Mammary epithelial cell (primary cell): ENCODE measurements around the gene EEIG2.
A peak's percentile ranks its signal among the peaks of the same experiment; 100 is the strongest.

ENCODE experiments used
- CTCF ChIP-seq, 2 donors: IDR thresholded peaks in 1 of 2; conservative IDR thresholded peaks in 1 of 2; 2 replicates each; pipeline ENCODE4 v1.5.1; 2011 to 2012; ENCODE audit warnings: inconsistent platforms in 2 of 2, low read length in 2 of 2, mild to moderate bottlenecking in 2 of 2, control low read depth in 1 of 2, low read depth in 1 of 2; ENCODE audit not compliant: insufficient read depth in 1 of 2; ENCODE audit errors: extremely low read depth in 1 of 2
- EZH2 ChIP-seq: IDR thresholded peaks from 2 replicates; pipeline ENCODE4 v1.6.1; 2012; ENCODE audit warnings: low read length, inconsistent platforms, borderline replicate concordance

- TF ChIP-seq CTCF (conservative IDR thresholded peaks at IDR 0.05 in 1 of 2, IDR thresholded peaks at IDR 0.05 in 1 of 2; ENCODE audit: extremely low read depth in 1 of 2, insufficient read depth in 1 of 2, low read depth in 1 of 2, low read length in 2 of 2) = peak; percentile 34 to 58
- TF ChIP-seq EZH2 = no peak
Measured at GRCh38 chr1:108559215-108560186, at the start of gene EEIG2.
